ENCODE measurements around the gene VWA8.

VWA8 gene

DNA sequence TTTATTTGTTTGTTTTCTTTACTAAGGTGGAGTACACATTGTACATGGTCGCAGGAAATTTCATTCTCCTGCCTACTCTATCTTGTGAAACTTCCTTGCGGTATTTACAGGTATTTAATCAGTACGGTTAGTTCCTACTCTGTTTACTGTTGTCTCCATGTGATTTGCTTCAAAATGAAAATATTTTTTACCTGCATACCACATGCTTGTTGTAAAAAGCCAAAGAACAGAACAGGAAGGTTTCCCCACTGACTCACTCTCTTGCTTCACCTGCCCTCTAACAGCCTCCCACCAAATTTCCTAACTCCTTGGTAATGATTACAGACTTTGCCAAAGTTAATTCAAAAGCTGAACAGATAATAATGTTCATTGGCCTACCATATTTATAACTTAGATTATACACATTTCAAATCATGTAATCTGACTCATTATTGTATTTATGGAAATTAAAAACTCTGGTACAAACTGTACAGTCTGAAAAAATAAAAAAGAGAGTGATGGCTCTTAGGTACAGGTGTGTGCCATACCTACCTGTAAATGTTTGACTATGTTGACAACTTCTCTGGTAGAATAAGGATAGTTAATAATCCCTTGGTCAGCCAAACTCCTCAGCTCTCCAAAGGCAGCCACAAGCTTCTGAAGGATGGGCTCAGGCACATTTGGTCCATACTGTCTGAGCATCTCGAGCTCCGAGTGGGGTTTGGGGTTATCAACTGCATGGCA, 239.9 kb downstream of the VWA8 start:
- no peak for DNase-seq

DNA sequence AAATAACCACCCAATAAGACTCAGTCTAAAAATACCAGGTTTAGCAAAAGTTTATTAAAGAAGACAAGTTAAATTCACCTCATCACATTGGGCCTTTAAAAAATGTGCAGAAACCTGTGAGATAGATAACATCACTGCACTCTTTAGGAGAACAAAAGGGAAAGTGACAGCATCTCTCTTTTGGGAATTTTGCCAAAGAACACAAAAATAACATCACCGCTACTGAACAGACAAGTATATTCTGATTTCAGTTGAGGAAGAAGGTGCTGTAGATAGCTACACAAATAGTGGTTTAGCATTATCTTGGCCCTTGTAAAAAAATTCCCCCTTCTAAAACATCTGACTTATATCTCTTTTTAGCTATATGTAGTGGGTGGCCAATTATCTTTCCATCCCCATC, 244.7 kb downstream of the VWA8 start:
- no peak for DNase-seq

DNA sequence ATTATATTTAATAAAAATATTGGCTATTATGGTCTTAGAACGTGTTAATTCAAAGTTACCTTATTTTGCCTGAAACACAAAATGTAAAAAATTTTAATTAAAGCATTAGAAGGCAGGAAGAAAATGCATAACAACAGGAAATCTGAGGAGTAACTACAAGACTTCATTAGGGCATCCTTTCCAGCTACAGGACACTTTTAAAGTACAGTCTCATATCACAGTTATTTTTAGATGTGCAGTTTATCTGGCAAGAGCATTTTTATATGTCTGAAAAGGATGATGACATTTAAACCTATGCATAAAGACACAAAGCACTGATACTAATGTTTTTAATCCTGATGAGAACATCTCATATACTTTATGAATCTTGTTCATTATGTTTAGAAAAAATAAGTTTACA, 247.5 kb downstream of the VWA8 start:
- no peak for DNase-seq

DNA sequence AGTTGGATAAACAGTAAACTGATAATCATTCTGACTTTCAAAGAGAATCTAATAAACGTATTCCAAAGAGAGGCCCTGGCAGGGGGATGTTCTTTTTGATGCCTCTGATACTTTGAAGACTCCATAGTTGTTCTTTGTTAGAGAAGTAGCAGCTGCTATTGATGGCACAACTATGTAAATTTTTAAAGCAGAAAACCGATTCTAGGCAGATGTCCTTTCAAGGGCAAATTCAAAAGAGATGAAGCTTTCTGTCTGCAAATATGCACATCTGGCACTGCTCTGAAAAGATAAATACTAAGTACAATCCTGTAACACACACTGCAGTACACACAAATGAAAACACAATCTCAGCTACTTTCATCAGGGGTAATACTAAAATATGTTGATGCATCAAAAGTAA, 250.1 kb downstream of the VWA8 start:
- no peak for DNase-seq

DNA sequence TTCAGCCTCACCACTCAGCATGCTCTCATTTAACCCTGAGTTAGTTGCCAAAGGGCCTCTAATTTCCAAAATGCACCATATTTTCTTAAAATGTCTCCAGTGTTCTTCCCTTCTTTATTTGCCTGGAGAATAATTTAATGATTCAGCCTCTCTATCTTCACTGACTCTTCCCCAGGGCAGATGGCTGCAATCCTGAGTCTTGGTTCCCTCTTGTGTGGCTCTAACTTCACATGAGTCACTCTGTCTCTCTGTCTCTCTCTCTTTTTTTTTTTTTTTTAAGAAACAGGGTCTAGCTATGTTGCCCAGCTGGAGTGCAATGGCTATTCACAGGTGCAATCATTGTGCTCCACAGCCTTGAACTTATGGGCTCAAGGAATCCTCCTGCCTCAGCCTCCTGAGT, 251.4 kb downstream of the VWA8 start:
- no peak for DNase-seq

DNA sequence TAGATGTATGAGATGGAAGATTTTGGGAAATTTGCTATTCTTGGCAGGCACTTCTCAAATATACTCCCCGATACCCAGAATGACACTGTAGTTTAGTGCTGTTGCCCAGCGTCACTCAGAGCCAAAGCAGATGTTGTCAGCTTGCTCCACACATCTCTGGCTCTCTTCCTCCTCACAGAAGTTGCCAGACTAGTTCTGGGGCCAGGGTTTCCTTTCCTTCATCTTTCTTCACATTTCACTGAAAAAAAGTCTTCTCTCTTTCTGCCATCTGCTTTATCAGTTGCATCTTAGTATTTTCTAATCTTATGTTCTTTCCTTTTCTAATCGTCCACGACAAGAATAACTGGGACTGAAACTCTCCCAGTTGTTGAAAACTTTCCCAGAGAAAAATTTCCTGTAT, 252.2 kb downstream of the VWA8 start:
- DNase-seq: no peak

DNA sequence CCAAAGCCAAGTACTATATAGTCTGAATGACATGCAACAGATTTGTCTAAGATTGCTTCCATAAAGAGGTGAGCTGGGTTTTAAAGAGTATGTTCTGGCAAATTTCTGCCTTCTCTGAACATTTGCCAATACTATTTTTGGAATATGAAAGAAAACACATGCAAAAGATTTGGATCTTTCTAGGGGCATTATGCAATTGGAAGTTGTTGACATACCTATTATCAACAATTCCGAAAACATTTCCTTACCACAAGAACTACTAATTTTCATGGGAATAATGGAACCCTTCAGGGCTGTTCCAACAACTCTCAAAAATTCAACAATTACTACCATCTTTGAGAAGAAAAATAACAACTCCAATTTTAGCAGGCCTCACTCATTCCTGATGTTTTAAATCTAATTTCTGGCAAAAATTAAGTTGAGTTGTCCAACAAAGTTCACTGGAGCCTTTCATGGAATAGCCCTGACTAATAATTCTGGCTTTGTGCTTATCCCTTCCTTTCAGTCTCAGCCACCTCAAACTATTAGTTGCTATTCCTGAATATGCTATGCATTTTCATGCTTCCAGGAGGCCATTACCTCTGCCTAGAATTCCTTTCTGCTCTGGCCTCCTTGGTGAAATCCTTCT, 253.6 kb downstream of the VWA8 start:
- no peak for DNase-seq

DNA sequence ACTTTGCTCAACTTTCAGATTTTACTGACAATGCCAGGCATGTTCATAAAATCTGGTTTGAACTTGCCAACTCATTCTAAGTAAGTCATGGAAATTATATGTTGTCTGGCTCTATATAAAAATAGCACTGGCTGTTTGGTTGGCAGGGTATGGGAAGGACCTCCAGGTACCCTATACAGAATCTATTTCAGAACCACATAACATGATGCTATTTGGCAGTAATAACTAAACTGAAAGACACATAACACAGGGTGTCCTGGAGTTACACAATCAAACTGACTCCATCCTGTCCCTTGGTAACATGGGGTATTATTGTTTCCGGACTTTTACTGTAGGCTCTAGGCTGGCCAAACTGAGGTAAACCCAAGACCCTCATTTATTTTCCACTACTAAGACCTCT, 254.8 kb downstream of the VWA8 start:
- DNase-seq: no peak

DNA sequence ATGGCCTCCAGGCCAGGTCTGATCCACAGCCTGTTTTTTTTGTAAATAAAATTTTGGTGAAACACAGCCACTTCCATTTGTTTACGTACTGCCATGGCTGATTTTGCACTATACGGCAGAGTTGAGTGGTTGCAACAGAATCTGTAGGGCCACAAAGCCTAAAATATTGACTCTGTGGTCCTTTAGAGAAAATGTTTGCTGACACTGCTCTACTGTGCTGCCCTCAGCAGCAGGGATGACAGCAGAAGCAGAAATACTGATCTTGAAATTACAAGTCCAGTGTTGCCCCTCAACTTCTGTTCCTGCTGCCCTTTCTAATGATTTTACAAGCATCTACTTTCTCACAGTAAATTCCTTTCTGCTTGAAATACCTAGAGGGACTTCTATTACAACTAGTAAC, 258.4 kb downstream of the VWA8 start:
- DNase-seq: no peak

DNA sequence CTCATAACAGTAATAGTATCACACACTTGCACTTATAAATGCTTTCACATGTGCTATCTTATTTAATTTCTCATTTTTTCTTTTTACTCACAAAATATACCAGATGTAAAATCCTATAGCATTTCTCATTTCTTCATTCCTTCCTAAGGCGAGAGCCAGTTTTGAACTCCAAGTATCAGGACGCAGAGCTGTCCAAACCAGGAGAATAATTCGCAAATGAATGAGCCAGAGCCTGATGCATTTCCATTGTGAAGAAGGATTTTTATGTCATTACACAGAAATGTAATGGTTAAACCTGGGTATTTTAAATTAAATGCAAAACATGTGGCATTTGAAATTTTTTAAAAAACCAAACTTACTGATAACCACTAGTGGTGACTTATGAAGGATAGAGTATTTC, 259.2 kb downstream of the VWA8 start:
- no peak for DNase-seq

DNA sequence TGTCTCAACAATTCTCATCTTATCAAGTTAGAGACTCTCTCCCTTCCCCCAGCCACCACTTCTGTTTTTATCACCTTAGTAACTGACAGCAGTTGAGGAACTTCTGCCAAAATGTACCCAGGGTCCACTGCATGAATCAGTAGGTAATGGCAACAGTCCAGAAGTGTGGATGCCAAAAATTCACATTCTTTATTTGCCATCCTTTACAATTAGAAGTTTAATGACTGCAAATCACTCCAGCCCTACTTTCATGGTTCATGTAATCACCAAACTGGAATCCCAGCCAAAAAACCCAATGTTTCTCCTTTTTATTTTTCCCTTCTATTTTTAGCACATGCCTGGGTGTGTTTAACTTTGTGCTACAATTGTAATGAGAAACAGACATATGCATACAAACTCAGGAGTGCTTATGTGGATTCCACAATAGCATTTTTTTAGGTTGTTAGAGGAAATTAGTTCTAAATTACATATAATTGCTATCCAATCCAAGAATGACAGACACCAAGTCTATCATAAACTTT, 260.1 kb downstream of the VWA8 start:
- DNase-seq: peak; percentile 45

DNA sequence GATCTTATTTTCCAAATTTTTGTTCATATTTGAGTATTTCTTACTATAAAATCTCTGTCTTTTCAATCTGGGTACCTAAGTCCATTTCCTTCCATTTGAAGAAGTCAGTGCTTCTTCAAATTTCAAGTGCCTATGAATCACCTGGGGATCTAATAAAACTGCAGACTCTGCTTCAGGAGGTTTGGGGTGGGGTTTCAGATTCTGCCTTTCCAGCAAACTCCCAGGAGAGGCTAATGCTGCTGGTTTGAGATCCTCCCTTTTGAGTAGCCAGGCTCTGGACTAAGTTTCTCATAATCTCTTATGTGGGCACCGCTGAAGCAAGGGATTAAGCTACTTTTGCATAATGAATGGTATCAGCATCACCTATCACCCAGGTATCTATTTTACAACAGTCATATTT, 261.1 kb downstream of the VWA8 start:
- DNase-seq: no peak

DNA sequence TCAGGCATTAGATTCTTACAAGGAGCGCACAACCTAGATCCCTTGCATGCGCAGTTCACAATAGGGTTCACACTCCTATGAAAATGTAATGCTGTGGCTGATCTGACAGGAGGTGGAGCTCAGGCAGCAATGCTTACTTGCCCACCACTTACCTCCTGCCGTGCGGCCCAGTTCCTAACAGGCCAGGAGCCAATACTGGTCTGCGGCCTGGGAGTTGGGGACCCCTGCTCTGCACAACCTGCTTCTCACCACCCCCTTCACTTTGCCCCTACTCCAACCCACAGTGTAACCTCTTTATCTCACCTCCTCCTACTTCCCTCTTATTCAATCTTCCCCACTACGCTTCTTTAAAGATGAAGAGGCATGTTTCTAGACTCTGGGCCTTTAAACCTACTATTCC, 263.3 kb downstream of the VWA8 start:
- no peak for DNase-seq

DNA sequence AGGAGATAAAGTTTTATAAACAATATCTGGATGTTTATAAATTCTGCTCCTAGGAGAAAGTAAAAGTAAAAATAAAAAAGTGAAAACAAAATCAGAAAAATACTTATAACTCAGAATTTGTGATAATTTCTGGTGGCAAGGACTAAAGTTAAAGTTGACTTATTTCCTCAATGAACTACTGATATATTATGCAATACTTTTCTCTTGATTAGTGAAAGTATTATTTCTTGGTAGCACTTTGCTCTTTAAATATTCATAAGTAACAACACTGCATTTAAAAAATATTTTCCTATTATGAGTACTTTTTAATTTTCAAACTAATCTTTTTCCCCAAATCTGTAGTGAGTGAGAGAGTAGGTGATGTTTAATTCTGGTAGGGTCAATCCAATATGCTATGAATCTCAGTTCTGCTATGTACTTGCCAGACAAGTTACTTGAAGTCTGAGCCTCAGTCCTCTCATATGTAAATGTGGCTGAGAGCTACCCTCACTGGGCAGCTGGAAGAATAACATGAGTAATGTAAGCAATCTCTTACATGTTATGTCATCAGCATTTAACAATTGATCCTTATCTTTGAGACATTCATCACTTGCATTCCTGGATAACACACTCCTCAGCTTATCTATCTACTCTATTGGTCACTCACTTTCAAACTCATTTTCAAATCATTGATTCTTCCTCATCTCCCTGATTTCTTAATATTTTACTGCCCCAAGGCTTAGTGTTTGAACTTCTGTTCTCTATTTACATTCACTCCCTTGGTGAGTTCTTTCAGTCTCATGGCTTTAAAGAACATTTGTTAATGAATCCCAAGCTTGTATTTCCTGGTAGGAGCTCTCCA, 264.5 kb downstream of the VWA8 start:
- no peak for DNase-seq

DNA sequence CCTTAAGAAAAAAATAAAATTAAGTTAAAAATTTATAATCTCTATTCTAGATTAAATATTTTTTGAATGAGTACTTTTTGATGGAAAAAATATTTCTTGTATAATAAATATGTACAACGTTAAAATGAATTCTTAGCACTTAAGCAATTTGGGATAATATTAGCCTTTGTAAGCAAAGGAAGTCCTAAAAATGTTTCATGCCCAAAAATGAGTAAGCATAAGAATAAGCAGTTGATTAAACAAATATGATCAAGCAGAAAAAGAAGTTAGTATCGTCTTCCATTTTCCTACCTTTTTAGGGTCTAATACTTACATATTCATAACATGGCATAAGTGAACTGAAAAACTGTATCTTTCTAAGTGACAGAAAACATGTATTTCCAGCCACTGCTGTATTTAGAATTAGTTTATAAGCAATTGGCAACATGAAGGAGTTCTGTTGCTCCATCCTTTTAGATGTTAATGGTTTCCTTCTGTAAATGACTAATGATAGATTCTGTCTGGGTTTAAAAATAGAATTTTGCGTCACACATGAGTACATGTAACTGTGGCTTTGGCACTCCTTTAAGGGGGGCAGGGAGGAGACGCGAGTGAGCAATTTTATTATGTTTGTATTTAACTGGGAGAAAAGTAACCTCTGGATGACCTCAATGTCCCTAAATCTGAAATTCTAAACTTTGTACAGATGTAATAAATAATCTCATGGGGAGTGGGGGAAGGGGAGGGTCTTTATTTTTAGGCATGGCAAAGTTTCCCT, 266.2 kb downstream of the VWA8 start:
- DNase-seq: no peak

DNA sequence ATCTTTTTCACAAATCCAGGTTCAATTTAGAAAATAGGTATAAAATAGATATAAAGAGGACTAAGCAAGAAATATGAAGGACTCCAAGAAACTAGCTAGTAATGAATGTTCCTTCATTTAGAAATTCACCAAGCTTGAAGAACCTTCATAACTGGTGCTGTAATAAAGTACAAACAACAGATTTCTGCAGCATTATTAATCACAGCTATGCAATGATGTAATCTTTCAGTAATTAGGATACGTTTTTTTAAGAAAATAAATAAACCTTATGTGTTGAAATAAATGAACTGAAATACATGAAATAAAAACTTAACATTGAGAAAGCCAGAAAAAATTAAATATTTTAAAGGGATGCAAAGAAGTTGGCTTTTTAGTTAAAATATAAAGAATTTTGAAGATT, 267.5 kb downstream of the VWA8 start:
- DNase-seq: no peak

DNA sequence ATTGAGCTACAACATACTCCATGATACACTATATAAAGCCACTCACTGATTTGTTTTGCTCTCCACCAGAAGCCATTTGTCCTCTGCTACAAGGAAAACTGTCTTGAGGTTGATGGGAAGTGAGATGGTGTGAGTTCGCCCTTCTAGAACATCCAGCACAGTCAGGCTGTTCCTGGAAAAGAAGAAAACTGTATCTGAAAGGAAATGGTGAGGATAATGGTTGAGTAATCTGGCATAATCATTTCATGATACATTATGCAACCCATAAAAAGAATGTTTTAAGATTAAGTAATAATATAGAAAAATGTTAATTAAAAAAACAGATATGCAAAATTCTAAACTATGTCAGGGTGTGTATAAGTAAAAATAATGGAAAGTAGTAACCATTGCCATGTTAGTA, 269.6 kb downstream of the VWA8 start:
- DNase-seq: no peak

DNA sequence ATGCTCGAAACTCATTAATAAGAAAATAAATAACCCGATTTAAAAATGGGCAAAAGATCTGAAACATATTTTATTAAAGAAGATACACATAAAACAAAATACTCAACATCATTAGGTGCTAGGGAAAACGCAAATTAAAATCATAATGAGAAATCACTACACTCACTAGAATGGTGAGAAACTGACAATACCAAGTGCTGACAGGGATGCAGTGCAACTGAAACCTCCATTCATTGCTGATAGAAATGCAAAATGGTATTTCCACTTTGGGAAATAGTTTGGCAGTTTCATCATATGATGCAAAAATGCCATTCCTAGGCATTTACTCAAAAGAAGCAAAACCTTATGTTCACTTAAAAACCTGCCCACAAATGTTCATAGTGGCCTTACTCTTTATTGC, 278.1 kb downstream of the VWA8 start:
- DNase-seq: no peak

DNA sequence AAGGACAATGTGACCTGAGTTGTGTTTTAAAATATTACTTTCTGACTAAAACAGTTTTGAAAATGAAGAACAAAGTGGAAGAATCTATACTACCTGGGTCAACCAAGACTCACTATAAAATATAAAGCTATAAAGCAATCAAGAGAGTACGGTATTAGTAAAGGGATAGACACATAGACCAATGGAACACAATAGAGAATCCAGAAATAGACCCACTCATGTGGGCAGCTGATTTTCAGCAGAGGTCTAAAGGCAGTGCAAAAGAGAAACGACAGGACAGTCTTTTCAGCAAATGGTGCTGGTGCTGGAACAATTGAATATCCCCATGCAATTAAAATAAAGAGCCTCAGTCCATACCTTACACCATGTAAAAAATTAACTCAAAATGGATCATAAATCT, 278.9 kb downstream of the VWA8 start:
- no peak for DNase-seq

DNA sequence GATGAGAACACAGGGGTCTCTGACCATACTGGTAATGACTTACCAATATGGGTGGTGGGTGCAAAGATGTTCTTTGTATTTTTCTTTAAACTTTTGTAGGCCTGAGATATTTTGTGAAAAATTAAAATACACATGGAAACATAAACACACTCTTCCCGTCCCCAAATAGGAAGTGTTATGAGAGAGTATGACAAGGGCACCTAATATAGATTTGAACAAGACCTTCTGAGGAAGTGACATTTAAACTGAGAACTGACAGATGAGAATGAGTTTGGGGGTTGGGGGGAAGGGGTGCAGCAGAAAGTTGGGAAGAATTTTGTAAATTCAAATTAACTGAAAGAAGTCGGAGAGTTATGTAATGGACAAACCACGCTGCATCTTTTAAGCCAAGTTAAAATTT, 279.3 kb downstream of the VWA8 start:
- DNase-seq: no peak

DNA sequence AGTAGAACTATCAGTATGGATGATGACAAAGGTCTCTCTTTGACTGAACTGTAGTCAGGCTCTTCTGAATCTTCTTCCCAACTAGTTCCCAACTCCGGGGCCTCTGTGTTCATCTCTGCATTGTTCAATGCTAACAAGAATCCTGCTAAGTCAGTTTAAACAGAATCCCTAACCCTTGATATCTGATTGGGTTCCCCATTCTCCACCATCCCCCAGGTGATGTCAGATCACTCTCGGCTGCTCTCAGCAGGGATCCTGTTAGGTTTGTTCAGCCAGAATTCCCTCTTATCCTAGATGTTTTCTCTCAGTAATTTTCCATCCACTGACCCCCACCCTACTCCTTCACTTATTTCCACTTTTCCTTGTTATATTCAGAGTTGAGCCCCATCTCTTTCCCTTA, 280.0 kb downstream of the VWA8 start:
- no peak for DNase-seq

DNA sequence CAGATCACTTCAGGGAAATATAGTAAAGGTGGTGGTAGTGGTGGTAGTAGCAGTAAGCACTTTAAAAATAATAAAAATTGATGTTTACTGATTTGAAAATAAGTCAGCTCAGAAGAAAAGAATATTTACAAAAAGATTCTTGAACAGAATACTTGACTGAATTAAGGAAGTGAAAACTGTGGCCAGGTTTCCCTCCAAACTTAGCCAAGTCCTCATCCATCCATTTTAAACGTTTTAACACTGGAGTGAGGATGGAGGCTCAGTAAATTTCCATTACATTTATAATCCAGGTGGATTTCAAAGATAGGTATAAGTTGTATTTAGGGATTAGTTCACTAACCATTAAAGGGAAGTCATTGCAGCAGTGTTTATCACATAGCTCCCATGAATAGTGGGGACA, 282.1 kb downstream of the VWA8 start:
- no peak for DNase-seq

DNA sequence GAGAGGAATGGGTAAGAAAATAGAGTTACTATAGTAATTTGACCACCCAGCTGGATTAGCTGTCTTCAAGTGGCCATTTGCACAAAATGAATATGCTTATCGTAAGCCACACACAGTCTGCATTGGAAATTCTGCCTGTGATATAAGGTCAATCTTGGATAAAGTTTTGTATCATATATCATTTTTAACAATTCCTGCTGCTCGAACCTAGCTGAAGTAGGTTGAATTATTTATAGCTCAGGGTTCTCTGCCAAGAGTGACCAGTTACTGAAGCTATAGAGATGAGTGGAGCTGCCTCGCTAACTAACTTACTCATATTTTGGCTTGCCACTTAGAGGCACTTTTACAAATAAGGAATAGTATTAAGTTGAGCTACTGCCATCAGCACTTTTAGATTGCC, 282.7 kb downstream of the VWA8 start:
- no peak for DNase-seq
